HG03460 (cell line): Measurements from ENCODE around the gene COL16A1.

Experiments
- ATAC-seq: cut with Tn5 transposase; IDR thresholded peaks from one replicate; pipeline ENCODE4 v1.9.1; 2021; ENCODE audit not compliant: unreplicated experiment

COL16A1 gene

DNA sequence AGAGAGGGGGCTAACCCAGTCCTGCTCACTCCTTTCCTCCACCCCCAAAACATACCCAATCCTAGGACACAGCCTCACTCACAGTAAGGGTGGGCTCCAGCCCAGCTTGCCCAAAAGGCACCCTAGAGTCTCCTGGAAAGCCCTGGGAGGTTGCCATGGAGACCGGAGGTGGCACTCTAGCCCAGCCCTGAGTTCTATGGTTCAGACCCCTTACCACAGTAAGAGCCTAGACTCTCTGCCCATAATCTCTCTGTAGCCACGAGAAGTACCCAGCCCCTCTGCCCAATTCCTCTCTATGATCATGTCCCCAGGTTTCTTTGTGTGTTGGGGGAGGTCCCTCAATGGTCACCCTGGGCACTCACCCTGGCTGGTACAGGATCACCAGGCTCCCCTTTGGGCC, 14.4 kb downstream of the COL16A1 start:
- no peak for ATAC-seq

DNA sequence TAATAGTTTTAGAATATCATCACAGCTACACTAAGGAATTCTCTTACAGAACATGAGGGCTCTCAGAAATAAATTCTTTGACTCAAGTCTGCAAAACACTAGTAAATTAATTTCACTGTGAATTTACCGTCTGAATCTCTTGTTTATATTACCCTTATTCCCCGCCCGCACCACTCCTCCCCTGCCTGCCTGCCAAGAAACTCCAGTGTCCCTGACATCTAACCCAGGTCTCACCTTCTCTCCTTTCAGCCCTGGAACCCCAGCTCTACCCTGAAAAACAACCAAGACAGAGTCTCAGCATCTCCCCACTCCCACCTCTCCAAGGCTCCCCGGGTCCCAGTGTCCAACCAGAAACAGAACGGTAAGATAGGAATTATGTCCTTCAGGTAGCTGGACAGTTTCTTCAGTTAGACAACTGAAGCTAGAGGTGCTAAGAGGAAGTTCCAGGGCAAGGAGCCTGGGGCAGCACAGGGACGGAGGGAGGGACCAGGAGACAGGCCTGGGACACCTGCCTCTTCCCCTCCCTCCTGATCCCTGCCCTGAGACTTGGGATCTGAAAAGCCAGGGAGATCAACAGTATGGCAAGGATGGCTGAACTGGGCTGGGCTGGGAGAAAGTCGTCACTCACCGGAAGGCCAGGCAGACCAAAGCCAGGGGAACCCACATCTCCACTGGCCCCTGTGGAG, 15.4 kb downstream of the COL16A1 start:
- ATAC-seq: no peak

DNA sequence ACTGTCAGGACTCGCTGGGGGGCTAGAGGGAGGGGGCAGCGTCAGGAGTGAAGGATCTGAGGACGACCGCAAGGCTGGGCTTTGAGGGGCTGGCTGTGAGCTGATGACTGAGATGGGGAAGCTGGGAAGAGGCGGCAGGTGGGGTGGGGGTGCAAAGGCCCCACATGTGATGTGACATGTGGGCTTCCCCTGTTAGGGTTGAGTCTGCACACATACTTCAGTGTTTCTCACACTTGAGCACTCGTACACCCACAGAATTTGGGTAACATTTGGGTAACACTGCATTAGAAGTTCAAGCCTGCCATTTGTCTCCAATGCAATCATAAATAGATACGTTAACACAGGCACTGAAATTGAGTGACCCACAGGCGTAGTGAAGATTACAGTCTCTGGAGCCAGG, 16.2 kb downstream of the COL16A1 start:
- ATAC-seq: no peak

DNA sequence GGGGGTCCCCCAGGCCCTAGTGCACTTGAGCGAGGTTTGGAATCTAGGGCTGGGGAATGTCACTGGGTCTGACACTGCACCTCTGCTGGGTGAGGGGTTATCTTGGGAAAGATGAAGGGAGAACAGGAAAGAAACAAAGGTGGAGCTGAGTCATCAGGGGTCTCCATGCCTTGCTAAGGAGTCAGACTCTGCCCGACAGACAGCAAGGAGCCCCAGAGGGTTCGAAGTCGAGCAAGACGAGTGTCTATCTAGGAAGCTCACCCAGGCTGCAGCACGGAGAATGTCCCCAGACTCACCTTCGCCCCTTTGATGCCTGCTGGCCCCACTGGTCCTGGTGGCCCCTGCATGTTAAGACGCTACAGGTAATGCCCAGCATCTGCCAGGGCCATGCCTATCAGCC, 18.0 kb downstream of the COL16A1 start:
- no peak for ATAC-seq

DNA sequence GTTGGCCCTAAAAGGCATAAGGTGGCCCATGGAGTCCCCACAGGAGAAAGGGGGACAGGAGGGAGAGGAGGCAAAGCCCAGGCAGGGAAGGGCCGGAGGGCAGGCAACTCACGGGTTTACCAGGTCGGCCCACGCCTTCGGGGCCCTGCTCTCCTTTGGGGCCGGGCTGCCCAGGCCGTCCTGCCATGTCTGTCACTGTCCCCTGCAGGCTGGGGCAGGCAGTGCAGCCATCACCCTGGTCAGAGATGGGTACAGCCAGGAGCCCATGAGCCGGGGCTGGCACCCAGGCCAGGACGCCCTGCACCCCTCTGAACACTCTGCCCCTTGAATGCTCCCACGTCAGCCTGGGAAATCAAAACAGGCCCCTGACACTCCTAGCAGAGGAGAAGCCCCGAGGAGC, 19.8 kb downstream of the COL16A1 start:
- ATAC-seq: no peak

DNA sequence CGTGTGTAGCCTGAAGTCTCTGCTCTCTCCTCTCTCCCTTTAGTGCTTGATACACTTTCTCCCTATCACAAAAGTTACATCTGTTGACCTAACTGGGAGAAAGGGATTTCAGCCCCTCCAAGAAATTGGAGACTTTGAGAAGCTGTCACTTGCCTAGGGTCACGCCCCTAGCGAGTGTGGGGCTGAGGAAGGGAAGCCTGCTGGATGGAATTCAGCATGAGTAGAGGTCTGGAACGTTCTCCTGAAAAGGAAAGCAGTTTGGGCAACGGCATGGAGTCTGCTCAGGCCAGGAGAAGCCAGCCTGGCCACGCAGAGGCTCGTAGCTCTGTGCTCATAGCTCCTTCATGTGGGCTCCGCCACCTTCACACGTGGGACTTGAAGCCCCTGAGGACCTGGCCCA, 22.4 kb downstream of the COL16A1 start:
- no peak for ATAC-seq

DNA sequence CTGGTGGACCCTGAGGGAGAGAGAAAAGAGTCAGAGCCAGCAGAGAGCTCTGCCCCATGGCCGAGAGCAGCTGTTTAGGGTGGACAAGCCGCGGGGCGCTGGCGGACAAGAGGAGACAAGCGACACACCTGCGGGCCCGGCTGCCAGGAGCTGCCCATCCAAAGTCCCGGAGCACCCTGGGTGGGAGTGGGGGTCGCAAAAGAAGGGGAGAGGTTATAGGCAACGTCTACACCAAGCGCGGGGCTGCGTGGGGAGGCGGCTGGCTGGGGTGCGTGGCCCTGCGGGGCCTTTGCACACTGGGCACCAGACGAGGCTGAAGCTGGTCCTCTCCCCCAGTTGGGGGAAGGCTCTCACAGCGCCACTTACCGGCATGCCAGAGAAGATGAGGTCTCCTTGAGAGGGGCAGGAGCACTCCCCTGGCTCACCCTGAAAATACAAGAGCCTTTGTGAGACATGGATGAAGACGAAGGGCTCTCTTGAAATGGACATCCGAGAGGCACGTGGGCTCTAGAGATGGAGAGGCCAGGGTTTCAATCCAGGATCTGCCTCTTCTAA, 24.1 kb downstream of the COL16A1 start:
- ATAC-seq: no peak

DNA sequence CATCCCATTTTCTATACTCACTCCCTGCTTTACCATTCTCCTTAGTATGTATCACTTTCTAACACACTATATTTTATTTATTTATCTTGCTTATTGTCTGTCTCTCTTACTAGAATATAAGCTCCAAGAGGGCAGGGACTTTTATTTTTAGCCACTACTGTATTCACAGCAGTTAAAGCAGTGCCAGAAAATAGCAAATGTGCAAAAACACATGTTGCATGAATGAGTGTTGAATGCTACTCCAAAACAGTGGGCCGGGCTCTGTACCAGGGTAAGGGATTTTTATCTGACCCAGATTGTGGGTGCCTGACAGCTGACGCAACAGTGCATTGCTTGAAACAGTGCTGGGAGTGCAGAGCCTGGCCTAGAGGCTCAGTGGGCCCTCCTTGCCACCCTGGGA, 24.7 kb downstream of the COL16A1 start:
- ATAC-seq: no peak

DNA sequence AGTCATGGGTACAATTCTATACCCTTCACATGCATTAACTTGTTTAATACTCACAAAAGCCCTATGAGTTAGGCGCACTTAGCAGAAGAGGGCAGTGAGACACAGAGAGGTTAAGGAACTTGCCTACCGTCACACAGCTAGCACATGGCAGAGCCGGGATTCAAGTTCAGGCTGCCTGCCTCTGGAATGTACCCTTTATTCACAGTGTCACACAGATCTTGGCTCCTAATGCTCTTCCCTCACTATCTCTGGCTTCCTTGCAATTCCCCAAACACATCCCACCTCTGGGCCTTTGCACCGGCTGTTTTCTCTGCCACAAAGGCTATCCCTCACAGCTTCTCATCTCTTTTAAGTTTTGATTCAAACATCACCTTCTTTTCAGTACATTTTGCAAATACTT, 25.1 kb downstream of the COL16A1 start:
- ATAC-seq: no peak

DNA sequence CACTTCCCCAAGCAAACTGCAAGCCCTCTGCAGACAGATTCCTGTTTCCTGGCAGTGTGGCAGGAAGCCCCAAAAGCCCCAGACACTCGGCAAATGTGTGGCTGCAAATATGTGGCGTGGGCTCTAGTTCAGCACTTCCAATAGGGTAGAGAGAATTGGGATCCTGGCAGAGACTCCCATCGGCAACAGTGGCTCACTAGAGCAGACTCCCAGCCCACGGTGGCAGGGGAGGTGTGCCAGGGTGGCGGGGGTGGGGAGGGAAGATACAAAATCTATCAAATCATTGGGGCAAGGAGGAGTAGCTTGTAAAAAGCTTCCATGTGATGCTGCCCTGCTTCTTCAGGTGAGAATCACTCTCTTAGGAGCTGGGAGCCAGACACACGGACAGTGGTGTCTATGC, 25.9 kb downstream of the COL16A1 start:
- no peak for ATAC-seq

DNA sequence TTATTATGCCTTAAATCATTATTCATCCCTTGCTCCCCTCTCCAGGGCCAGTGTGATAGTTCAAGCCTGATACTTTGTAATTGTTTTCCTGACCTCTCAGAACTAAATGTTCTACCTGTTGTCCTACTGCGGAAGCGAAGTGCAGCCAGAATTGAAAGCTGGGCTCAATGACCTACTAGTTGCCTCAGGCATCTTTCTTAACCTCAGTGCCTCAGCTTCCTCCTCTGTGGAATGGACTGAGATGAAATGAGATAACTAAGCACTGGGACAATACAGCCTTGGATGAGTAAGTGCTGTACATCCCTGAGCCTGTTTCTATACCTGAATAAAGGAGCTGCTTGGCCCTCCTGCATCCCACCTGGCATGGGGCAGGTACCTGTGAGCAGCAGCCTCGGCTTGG, 26.4 kb downstream of the COL16A1 start:
- no peak for ATAC-seq

DNA sequence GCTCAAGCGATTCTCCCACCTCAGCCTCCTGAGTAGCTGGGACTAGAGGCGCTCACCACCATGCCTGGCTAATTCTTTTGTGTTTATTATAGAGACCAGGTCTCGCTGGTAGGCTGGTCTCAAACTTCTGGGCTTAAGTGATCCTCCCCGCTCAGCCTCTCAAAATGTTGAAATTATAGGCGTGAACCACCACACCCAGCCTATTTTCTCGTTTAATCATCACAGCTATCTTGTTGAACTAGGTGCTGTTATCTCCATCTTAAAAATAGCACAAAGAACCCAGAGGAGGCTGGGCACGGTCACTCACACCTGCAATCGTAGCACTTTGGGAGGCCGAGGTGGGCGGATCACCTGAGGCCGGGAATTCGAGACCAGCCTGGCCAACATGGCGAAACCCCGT, 28.1 kb downstream of the COL16A1 start:
- no peak for ATAC-seq

DNA sequence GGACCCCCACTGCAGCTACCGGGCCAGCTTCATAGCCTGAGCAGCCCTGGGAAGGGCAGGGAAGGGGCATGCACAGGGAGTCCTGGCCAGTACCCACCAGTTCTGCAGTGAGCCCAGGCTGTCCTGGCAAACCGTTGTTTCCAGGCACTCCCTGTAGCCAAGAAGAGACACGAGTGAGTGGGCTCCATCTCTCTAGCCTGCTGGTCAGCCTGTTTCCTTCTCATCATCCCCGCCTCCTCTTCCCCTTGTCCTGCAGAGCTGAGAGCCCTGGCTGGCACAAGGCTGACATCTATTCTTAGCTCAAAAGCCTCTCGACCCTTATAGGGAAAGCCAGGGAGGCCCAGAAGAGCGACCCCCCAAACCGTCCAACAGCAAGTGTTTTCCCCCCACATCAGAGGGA, 28.7 kb downstream of the COL16A1 start:
- no peak for ATAC-seq

DNA sequence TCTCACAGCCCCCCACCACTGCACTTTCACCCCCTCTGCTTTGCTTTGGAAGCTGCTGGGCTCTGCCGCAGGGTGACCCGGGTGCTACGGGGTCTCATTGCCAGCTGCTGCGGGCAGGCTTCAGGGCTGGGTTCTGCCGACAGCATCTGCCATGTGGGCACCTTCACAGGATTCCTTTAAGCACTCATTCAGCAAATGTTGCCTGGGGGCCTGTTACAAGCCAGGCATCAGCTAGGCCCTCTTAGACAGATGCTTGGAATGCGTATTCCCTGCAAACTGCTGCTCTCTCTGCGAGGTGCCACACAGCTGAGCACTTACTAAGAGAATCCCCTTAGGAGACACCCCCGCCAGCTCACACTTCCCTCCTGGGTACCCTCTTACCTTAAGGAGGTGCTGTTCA, 29.2 kb downstream of the COL16A1 start:
- no peak for ATAC-seq

DNA sequence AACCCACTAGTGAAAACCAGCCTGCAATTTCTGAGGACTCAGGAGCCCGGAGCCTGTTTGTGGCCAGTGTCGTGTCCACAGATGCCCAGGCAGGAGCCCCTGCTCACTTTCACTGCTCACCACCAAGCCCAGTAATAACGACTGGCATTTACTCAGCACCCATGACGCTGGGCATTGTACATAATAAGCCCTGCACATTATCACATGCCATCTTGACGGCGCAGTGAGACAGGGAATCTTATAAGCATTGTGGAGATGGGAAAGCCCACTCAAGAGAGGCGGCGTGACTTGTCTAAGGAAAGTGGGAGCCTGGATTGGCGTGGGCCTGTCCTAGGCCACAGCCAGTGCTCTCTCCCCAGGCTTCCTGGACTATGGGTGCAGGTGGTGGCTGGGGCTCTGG, 30.4 kb downstream of the COL16A1 start:
- ATAC-seq: no peak

DNA sequence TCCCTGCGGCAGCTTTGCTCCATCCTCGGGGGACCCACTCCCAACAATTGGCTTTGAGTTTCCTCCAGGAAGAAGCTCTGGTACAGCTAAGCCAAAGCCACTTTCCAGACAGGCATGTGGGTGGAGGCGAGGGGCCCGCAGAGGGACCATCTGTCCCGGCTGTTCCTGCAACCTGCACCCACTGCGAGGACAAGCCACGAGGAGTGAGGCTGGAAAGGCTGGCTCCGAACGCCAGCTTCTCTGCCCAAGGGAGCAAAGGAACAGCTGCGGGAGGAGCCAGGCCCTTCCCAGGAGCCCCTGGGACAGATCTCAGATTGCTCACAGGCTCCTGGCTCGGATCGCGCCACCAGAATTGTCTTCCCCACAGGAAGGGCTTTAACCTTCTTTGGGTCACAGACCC, 30.8 kb downstream of the COL16A1 start:
- ATAC-seq: no peak

DNA sequence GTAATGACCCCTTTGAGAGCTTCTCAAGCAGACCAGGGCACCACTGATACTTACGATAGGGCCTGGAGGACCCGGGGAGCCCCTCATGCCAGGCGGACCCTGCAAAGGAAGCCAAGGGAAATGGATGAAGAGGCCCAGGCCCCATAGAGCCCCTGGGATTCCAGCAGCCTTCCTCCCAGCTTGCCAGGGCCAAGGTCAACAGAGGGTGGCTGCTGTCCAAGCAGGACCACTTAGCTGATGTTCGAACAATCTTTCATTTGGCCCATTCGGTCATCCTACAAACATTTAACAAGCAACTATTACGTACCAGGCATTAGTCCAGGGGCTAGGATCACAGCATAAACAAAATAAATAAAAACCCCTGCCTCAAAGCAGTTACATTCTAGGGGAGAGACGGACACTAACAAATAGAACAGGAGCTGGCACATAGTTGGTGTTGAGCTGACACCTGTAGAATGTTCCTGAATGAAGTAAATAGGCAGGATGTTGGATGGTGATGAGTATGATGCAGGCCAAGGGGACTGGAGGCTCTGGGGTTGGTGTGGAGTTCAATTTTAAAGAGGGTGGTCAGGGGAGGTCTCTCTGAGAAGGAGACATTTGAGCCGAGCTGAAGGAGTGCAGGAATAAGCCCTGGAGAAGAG, 32.1 kb downstream of the COL16A1 start:
- ATAC-seq: no peak

DNA sequence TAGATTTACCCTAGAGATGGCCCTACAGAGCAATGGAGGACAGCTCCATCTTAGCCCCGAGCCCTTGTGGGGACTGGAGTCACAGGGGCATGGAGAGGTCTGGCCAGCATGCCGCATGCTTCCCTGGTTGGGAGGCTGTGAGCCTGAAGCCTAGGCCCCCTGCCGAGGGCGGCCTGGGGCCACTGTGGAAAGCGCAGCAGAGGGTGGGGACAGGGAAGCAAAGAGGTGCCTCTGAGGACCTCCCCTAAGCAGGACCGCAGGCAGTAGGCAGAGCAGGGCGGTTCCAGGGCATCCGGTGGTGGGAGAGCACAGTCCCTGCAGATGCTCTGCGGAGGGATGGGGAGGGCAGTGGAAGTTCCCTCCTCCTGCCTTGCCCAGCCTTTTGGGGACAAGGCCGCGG, 32.7 kb downstream of the COL16A1 start:
- ATAC-seq: no peak

DNA sequence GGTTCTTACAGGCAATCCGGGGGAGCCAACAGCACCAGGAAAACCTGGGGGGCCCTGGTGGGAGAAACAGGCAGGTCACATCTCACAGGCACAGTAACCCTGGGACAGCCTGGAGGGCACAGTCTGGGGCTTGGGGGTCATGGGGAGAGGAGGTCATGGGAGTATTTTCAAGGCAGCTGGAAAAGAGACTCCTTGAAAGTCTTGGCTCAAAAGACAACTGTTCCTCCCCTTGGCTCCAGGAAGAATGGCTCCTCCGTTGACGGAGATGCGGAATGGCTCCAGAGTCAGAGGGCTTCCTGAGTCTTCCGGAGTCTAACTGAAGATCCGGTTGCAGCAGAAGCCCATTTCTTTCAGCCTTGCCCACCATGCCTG, 33.2 kb downstream of the COL16A1 start:
- ATAC-seq: no peak

DNA sequence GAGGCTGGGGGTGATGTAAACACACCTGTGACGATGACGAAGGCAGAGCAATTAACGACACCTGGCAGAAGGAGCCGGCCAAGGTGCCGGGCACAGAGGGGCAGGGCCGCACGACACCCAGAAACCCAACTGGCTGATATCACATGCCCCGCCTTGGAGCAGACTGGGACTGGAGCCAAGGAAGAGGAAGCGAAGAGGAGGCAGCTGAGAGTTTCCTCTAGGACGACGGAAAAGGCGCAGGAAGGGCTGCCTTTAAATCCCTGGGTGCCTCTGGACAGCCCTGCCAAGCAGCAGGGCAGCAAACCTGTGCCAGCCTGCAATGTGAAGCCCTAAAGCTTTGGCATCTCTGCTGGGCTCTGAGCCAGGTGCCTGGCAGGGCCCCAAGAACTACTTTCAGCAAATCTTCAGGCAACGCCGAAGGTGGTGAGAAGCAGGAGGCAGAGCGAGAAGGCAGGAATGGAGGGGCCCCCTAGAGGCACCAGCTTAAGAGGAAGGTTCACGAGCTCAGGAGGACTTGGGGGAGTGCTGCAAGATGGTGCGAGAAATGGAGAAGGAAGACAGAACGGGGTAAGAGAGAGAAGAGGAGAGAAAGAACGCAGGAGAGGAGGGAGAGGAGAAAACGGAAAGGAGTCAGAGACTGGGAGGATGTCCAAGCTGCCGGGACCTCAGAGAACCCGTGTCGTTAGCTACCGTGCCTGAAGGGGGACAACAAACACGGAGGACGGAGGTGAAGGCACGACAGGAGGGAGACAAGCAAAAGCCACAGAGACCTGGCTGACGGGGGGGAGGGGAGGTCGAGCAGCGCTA, 33.8 kb downstream of the COL16A1 start:
- no peak for ATAC-seq

DNA sequence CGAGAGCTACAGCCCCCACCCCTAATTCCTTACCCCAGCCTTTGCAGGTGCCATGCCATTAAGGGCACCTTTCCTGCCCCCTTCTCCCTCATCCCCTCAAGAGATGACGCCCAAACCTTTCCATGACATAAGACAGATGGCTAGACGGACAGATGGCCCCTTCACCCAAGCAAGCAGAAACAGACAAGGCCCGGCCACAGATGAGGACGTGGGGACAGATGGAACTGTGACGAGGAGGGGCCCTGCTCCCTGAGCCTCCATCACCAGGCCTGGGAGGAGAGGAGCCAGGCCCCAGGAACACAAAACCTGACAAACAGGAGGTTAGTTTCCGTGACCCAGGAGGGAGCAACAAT, 34.4 kb downstream of the COL16A1 start:
- ATAC-seq: no peak

DNA sequence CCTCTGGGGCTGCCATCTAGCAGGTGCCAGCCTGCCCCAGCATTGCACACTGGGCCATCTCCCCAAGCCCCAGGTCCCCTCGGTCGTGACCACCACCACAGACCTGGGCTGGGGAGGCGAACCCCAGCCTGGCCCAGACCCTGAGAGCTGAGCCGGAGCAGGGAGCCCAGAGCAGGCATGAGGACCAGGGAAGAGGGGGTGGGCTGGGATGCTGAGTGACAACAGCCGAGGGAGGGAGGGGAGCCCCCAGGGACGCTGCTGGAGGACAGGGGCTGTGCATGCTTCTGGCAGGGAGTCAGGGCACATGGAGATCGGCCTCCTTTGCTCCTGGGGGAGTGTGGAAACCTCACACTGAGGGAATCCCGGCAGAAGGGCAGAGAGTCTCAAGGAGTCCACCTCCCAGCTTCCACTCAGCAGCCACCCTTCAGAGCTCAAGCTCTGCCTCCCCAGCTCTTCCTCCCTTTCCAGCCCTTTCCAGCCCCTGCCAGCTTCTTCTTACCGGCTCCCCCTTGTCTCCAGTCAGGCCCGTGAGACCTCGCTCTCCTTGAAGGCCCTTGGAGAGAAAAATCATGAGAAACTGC, 35.4 kb downstream of the COL16A1 start:
- no peak for ATAC-seq
